HG03159 (cell line): ENCODE data around the gene LRP1.

Source experiments
- ATAC-seq: cut with Tn5 transposase; IDR thresholded peaks from one replicate; pipeline ENCODE4 v1.9.1; 2021; ENCODE audit warnings: mild to moderate bottlenecking, moderate library complexity; ENCODE audit not compliant: unreplicated experiment

The LRP1 gene

GRCh38 chr12:57243521-57244311, 115.4 kb downstream of the LRP1 start:
- no peak for ATAC-seq

- ATAC-seq = no peak
These were observed 116.0 kb downstream of the LRP1 start for GRCh38 chr12:57244312-57244696.

GRCh38 chr12:57247041-57247440, 118.8 kb downstream of the LRP1 start:
- ATAC-seq = no peak

GRCh38 chr12:57248934-57249742, 120.9 kb downstream of the LRP1 start:
- no peak for ATAC-seq

- ATAC-seq = no peak
These were observed 122.3 kb downstream of the LRP1 start for GRCh38 chr12:57250541-57250940.

- ATAC-seq = no peak
These were observed 122.7 kb downstream of the LRP1 start, which contains the start of gene STAC3 for GRCh38 chr12:57250956-57251355. TSS of gene STAC3 (minus strand) at chr12:57251187. CDS start at chr12:57249636, 1,551 bp downstream.

- ATAC-seq = no peak
These were observed 126.4 kb downstream of the LRP1 start for GRCh38 chr12:57254506-57255280.

- no peak for ATAC-seq
These were observed 127.6 kb downstream of the LRP1 start for GRCh38 chr12:57255916-57256315.

GRCh38 chr12:57258977-57259970, 131.0 kb downstream of the LRP1 start:
- ATAC-seq = no peak

- ATAC-seq = no peak
These were observed 132.1 kb downstream of the LRP1 start for GRCh38 chr12:57260366-57260765.

- ATAC-seq = no peak
These were observed 133.2 kb downstream of the LRP1 start for GRCh38 chr12:57261428-57261865.

- no peak for ATAC-seq
These were observed 134.0 kb downstream of the LRP1 start for GRCh38 chr12:57262126-57262822.
